Activated T-cell treated with anti-CD3 and anti-CD28 coated beads, Interleukin-2, amount 50 U/mL, for 1 hour (primary cell): Measurements from ENCODE around the gene SEC63.

ENCODE experiments used
- DNase-seq: peaks from one replicate; pipeline ENCODE4 v3.0.0-alpha.2; 2020

Gene SEC63

GRCh38 chr6:107847844-107848802 lies 109.9 kb downstream of the SEC63 start:
- DNase-seq: peak; percentile 88

- DNase-seq: no peak
These were observed 111.7 kb downstream of the SEC63 start for GRCh38 chr6:107846262-107846795.

- no peak for DNase-seq
These were observed 112.2 kb downstream of the SEC63 start for GRCh38 chr6:107845777-107846176.

DNA sequence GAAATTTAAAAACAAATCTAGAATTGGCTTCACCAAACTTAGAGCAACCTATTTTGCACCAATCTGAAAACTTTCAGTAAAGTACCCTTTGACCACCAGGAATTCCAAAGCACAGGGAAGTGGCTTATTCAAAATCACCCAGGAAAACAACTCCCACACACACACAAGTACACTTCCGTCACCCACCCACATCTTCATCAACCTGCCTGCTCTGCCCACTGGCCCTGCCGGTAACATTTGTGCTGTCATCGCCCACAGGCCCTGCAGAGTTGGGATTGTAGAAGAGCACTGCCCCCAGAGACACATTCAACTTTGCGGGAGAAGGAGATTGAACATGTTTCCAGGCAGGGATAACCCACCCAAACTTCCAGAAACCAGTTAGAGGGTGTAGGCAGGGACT lies 114.6 kb downstream of the SEC63 start:
- no peak for DNase-seq

- DNase-seq: no peak
These were observed 116.7 kb downstream of the SEC63 start for GRCh38 chr6:107841275-107841670.

GRCh38 chr6:107840636-107841274 lies 117.3 kb downstream of the SEC63 start:
- no peak for DNase-seq

DNA sequence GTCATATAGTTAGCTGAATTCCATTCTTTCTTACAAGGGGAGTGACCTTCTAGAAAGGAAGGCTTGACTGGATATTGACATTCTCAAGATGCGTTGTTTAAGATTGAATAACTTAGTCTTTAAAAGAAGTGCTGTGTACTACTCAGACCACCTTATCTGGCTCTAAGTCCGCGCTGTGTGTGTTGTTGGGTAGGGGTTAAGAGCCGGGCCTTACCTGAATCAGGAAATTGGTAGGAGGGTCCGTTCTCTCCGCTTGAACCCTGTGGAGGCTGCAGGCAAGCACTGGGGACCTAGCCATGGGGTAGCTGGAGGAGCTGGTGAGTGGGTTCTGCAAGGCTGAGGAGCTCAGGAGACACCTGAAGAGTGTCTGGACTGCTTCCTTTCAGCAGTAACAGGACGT lies 124.9 kb downstream of the SEC63 start:
- DNase-seq: no peak

- no peak for DNase-seq
These were observed 125.6 kb downstream of the SEC63 start for GRCh38 chr6:107832151-107833056.

DNA sequence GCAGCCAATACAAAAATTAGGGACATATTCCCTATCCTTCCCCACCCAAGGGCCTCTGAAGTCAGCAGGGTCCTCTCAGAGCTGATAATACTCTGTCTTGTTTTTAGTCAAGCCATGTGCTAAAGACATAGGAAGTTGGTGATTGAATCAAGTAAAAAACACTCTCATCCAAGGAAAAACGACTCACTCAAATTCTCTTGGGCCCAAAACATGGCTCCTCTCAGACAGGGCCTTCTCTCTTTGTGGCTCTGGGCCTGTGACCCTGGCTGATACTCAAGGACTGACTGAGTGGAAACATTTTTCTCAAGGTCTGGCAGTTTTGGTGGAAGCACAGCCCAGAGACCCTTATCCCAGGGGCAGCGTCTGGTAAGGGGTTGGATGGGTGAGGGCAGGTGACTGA lies 127.9 kb downstream of the SEC63 start:
- DNase-seq: no peak

- no peak for DNase-seq
These were observed 130.5 kb downstream of the SEC63 start for GRCh38 chr6:107827541-107827940.

GRCh38 chr6:107823047-107823557 lies 134.9 kb downstream of the SEC63 start:
- peak; percentile 71 for DNase-seq

- DNase-seq: peak; percentile 39
These were observed 135.6 kb downstream of the SEC63 start for GRCh38 chr6:107822176-107823046.

DNA sequence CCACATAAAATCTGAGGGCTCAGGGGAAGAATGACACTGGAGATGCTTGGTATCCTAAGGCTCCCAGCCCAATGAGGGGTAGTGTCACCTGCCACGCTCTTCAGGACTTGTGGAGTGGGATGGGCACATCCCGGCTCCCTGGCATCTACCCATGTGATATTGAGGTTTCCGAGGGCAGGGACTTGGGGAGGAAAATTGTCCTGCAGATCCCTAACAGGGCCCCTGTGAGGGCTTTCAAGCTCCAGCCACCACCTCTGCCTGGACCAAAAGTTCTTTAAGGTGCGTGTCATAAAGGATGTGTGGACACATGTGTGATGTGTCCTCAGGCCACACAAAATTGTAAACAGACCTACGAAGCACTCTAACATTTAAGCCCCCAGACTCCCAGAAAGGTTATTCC lies 136.4 kb downstream of the SEC63 start:
- DNase-seq: peak; percentile 32

- peak; percentile 55 for DNase-seq
These were observed 137.4 kb downstream of the SEC63 start for GRCh38 chr6:107820338-107821261.

- peak; percentile 52 for DNase-seq
These were observed 138.1 kb downstream of the SEC63 start for GRCh38 chr6:107819964-107820337.

GRCh38 chr6:107819217-107819616 lies 138.8 kb downstream of the SEC63 start:
- peak; percentile 38 for DNase-seq

DNA sequence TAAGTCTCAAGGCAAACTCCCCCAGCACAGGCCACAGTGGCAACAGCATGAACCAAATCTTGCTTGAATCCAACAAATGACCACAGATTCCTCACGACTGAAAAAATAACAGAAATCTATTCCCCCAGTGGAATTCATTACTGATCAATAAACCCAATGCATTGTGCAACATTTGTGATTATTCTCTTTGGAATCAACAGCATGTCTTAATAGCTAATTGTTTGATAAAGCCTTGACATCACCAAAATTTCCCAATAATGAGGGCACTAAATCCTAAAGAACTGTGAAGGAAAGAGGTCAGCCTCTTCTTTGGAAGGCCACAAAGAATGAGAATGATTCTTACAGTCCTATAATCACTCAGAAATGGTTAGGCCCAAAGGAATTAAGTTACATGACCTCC lies 139.7 kb downstream of the SEC63 start:
- DNase-seq: no peak

DNA sequence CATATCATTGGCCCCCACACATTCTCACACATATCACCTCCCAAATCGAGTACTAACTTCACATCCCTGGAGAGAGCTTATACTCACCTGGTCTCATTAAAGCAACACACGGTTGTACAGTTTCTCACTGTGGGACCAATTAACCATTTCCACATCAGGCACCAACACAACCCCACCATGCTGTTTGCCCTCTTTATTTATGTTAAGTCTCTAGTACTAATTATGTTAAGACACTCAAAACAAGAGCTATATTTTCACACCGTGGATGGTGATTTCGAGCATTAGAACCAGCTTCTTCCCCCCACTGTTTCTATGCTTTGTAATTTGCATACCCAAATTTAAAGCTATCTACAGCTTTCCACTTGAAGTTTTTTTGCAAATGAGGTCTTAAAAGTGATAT lies 140.2 kb downstream of the SEC63 start:
- DNase-seq: no peak
